Measurements from ENCODE around the gene PCLAF.

Gene PCLAF

GRCh38 chr15:64314456-64314855 lies 66.8 kb downstream of the PCLAF start:
- no peak for FAIRE-seq
